Activated gamma-delta T cell treated with Interleukin-2 at 50 U/mL for 16 hours (primary cell): Measurements from ENCODE around the gene CKAP2L.

Experiments used
- DNase-seq: peaks from one replicate; pipeline ENCODE4 v3.0.0-alpha.2; 2020

Gene CKAP2L

GRCh38 chr2:112764071-112765044, at the start of gene CKAP2L:
Gene CKAP2L (minus strand): TSS chr2:112764609. CDS start chr2:112764598, 11 bp downstream.
- DNase-seq = peak; percentile 94

- no peak for DNase-seq
These were observed 49.0 kb upstream of the CKAP2L start for GRCh38 chr2:112813280-112813966.

- DNase-seq = no peak
These were observed 48.2 kb upstream of the CKAP2L start for GRCh38 chr2:112812318-112813267.

GRCh38 chr2:112811841-112812306, 47.5 kb upstream of the CKAP2L start:
- no peak for DNase-seq

GRCh38 chr2:112811276-112811831, 46.9 kb upstream of the CKAP2L start:
- no peak for DNase-seq

GRCh38 chr2:112809112-112809511, 44.7 kb upstream of the CKAP2L start:
- no peak for DNase-seq

GRCh38 chr2:112807233-112807807, 42.9 kb upstream of the CKAP2L start:
- no peak for DNase-seq

GRCh38 chr2:112805542-112805941, 41.1 kb upstream of the CKAP2L start:
- DNase-seq = no peak

- DNase-seq = no peak
These were observed 39.5 kb upstream of the CKAP2L start for GRCh38 chr2:112803691-112804521.

GRCh38 chr2:112800881-112801583, 36.6 kb upstream of the CKAP2L start:
- no peak for DNase-seq

- DNase-seq = no peak
These were observed 34.9 kb upstream of the CKAP2L start for GRCh38 chr2:112798979-112799975.

GRCh38 chr2:112796486-112796885, 32.1 kb upstream of the CKAP2L start:
- no peak for DNase-seq

- no peak for DNase-seq
These were observed 31.4 kb upstream of the CKAP2L start for GRCh38 chr2:112795774-112796173.

GRCh38 chr2:112794841-112795240, 30.4 kb upstream of the CKAP2L start:
- DNase-seq = no peak

GRCh38 chr2:112794131-112794733, 29.8 kb upstream of the CKAP2L start:
- DNase-seq = no peak

- no peak for DNase-seq
These were observed 29.1 kb upstream of the CKAP2L start for GRCh38 chr2:112793449-112793978.

- DNase-seq = no peak
These were observed 28.0 kb upstream of the CKAP2L start for GRCh38 chr2:112792419-112792818.

GRCh38 chr2:112791693-112792230, 27.4 kb upstream of the CKAP2L start:
- DNase-seq = no peak
